Cardiac fibroblast (primary cell): ENCODE data around the gene SPATA4.

ENCODE experiments used
- DNase-seq, 2 donors: peaks; one replicate each; pipeline versions ENCODE4 v3.0.0 to v3.0.0-alpha.2; 2010; ENCODE audit warnings: low read depth in 2 of 2
- H3K4me3 ChIP-seq, 2 donors: replicated peaks in 1 of 2; 1 replicate in 1 of 2; 2 replicates in 1 of 2; pipeline ENCODE4 v1.5.1; 2011; ENCODE audit warnings: low read depth in 2 of 2, low read length in 2 of 2, mild to moderate bottlenecking in 2 of 2, moderate library complexity in 1 of 2
- CTCF ChIP-seq: IDR thresholded peaks from one replicate; pipeline ENCODE4 v1.5.1; 2011; ENCODE audit warnings: low read depth, mild to moderate bottlenecking, low read length, inconsistent platforms

Gene SPATA4

GRCh38 chr4:176186671-176187395 is 8.6 kb downstream of the SPATA4 start:
- DNase-seq = peak in 1 of 2 donors; percentile 23
- TF ChIP-seq CTCF = no peak

GRCh38 chr4:176186067-176186466 is 9.3 kb downstream of the SPATA4 start:
- no peak for TF ChIP-seq CTCF
- H3K4me3 ChIP-seq = no peak overlapping the region
- DNase-seq = no peak

More at GRCh38 chr4:176186671-176187395, 8.6 kb downstream of the SPATA4 start:
- no peak overlapping the region for H3K4me3 ChIP-seq

- no peak overlapping the region for H3K4me3 ChIP-seq
- peak; percentile 39 to 83 for DNase-seq
- TF ChIP-seq CTCF = no peak
These were observed 10.3 kb downstream of the SPATA4 start for GRCh38 chr4:176185051-176185450.

- DNase-seq = no peak
- TF ChIP-seq CTCF = no peak
These were observed 32.3 kb downstream of the SPATA4 start for GRCh38 chr4:176163041-176163440.

GRCh38 chr4:176156656-176157055 is 38.7 kb downstream of the SPATA4 start:
- peak; percentile 29 to 64 for DNase-seq
- H3K4me3 ChIP-seq = no peak overlapping the region
- no peak for TF ChIP-seq CTCF

More at GRCh38 chr4:176163041-176163440, 32.3 kb downstream of the SPATA4 start:
- H3K4me3 ChIP-seq = no peak overlapping the region

GRCh38 chr4:176153124-176153523 is 42.3 kb downstream of the SPATA4 start:
- DNase-seq = no peak
- no peak overlapping the region for H3K4me3 ChIP-seq
- TF ChIP-seq CTCF = no peak

- no peak for TF ChIP-seq CTCF
- DNase-seq = no peak
- no peak overlapping the region for H3K4me3 ChIP-seq
These were observed 44.7 kb downstream of the SPATA4 start for GRCh38 chr4:176150704-176151103.
